GM19351 (cell line): ENCODE results near the gene IGFBP5.

Experiments
- ATAC-seq: cut with Tn5 transposase; IDR thresholded peaks from one replicate; pipeline ENCODE4 v1.9.1; 2021; ENCODE audit warnings: mild to moderate bottlenecking, moderate library complexity; ENCODE audit not compliant: unreplicated experiment

The IGFBP5 gene

GRCh38 chr2:216715402-216715974 lies 20.1 kb upstream of the IGFBP5 start:
- no peak for ATAC-seq

- ATAC-seq: no peak
Measured at GRCh38 chr2:216714376-216714775, 19.0 kb upstream of the IGFBP5 start.

DNA sequence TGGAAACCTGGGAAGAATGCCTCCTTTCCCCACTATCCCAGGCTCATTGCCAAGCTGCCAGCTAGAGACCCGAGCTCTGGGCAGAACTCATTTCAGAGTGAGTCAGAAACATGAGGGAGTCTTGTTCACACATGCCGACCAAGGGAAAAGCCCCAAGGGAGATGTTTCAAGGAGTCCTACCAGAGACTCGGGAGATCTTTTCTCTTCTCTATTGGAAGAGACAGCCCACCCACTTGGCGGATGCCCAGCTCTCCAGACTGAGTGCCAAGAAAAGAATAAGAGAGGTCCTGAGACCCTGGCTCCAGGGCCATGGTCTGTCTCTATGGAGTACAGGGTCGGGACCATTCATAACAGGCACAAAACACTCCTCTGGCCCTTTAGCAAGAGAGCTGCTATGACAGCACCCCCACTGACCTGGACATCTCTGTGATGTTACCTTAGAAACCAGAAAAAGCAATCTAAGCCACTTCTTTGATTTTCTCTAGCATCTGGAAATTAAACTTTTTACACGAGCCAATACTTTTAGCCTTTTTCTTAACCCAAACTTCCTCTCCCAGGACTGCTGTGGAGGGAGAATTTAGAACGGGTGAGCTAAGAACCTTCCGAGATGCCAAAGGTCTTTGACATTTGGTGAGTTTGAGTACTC lies 18.5 kb upstream of the IGFBP5 start:
- no peak for ATAC-seq

- ATAC-seq: no peak
Measured at GRCh38 chr2:216711348-216711747, 16.0 kb upstream of the IGFBP5 start.

GRCh38 chr2:216710551-216711301 lies 15.4 kb upstream of the IGFBP5 start:
- no peak for ATAC-seq

DNA sequence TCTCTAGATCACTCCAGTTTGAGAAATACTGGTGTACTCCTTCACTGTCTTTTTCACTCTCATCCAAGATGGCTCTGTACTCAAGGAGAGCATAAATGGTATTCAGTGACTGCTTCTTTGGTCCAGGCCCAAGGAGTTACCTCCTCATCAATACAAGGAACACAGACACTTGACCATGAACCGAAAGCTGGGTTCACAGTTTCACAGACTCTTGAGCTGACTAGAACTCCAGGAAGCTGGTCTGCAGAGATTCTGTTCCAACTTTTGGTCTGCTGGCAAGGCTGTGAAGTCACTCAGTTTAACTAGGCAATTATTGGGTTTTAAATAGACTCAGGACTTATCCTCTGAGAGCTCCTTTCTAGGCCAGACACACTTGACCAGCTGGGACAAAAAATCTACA lies 7.4 kb upstream of the IGFBP5 start:
- no peak for ATAC-seq

GRCh38 chr2:216701544-216701943 lies 6.2 kb upstream of the IGFBP5 start:
- no peak for ATAC-seq

GRCh38 chr2:216700781-216701180 lies 5.4 kb upstream of the IGFBP5 start:
- ATAC-seq: no peak

- no peak for ATAC-seq
Measured at GRCh38 chr2:216700088-216700567, 4.8 kb upstream of the IGFBP5 start.

DNA sequence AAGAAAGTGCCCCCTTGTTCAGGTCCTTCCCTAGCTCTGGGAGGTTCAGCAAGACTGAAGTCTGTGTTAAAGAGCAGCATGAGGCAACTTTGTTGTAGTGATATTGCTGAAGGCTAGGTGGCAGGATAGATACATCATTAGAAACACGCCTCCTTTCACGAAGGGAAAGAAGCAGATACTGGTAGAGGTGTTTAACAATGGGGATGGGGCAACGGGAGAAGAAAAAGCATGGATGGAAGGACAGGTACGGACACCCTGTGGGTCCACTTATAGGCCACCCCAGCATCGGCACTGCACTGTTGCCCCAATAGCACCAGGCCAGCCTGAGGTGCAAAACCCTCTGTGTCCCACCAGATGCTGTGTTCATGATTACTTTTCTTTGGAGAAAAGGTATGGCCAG lies 3.5 kb upstream of the IGFBP5 start:
- peak; percentile 73 for ATAC-seq

DNA sequence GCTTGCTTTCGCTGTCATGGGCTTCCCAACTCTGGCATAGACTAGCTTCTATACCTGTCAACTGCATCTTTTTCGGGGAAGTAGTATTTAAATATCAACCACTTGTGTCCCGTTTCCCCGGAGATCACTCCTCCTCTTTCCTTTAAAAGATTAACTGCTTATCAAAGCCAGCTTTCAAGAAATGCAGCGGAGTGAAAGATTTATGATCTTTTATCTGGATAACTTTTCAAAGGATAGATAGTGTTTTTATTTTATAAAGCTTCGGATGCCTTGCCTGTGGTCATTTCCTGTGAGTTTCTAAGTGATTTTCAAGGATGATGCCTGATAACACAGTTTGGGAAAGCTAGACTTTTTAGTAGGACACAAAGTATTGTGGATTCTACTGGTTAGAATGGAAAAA lies 2.9 kb upstream of the IGFBP5 start:
- ATAC-seq: no peak

DNA sequence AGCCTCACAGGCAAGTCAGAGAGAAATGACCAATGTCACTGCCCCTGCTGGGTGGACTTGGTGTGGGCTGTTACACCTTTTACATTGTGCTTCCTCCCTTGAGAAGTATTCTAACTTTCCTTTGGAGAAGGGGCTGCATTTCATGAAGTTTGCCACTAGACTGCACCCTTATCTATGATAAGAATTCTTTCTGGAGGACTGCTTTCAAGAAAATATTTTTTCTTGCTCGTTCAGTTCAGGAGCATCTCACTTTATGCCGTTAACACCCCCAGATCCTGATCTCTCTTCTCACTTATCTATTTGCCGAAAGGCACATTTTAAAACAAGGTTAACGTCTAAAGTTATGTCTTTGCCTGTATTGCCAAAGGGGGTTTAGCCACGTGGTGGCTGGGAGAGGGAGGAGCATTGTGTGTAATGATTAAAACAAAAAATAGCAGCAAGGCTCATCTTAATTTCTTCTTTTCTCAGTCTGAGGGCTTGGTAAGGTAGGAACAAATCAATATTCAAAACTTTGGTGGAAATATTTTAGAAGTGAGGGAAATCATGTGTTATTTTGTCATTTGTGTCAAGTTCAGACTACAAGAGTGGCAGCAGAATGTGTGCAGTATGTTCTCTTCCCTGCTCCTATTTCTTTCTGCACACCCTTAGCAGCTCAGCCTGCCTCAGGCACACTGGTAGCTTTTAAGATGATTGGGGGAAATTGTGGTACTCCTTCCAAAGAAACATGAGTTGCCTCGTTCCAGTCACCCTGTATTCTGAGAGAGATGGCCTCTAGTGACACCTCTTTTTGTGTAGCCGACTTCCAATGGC lies 1.6 kb upstream of the IGFBP5 start:
- ATAC-seq: no peak

GRCh38 chr2:216696321-216696720 lies 972 bp upstream of the IGFBP5 start:
- no peak for ATAC-seq

DNA sequence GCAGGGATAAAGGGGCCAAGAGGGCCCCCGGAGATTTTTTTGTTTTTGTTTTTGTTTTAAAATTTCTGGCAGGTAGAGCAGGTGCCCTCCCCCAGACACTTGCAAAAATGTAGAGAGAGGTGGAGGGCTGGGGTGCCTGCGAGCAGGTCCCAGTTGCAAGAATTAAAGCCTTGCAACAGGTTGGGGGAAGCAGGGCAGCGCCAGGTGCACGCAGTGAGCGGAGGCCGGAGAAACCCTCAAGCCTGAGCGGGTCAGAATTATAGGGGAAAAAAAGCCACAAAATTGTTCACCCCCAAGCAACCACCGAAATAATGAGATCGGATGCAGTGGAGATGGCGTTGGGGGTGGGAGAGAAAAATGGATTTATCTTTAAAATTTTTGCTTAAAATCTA lies 527 bp downstream of the IGFBP5 start:
- no peak for ATAC-seq

DNA sequence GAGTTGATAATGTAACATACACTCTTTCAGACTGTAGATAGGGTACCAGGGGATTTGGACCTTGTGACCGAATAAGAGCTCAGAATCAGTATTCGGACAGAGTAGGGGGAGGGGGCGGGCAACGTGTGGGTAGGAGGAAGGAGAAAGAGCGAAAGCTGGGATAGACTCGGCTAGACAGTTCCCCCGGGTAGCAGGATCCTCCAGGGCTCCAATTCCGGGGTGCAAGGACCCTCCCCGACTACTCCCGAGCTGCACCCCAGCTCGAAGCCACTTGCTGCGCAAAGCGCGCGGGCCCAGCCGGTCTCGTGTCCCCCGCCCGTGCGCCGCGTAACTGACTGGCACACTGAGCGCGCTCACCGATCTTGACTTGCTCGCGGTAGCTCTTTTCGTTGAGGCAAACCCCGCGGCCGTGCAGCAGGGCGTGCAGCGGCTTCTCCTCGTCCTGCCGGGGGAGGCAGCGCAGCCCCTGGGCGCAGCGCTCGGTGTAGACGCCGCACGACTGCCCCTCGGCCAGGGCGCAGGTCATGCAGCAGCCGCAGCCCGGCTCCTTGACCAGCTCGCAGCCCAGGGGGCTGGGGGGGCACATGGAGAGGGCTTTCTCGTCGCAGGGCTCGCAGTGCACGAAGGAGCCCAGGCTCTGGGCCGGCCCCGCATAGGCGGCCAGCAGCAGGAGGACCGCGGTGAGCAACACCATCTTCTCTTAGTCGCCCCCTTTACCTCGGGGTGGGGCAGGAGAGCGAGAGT lies 1.1 kb downstream of the IGFBP5 start:
- ATAC-seq: no peak

DNA sequence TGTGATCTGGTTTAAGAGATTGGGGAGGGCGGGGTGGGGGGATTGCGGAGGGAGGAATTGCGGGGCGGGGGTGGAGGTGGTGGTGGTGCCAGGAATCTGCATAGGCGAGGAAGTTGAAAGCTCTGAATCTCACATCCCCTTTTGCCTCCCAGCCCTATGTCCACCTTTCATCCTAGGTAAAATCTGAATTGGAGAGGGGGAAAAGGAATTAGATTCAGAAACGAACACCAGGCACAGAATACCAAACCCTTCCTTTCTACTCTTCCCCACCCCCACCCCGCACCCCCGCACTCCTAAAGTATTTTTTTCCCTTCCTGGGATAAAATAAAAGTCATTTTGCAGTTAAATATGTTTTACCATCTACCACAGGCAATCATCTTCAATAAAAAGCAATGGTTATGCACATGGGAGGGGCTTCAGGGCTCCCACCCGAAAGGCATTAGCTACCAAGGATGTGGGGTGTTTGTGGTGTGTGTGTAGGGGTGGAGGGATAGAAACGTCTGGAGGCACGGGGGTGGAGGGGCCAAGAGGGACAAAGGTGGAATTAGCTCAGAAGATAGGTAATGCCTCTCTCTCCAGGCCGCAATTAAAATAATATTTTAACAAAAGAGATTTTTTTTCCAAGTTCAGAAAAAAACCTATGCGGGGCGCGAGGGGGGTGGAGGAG lies 1.8 kb downstream of the IGFBP5 start:
- ATAC-seq: no peak

- no peak for ATAC-seq
Measured at GRCh38 chr2:216692636-216693413, 2.5 kb downstream of the IGFBP5 start.

GRCh38 chr2:216690853-216691741 lies 4.3 kb downstream of the IGFBP5 start:
- ATAC-seq: no peak
